ENCODE data around the gene VPS16.
"Not testable (repeated sequence)": the region's sequence is repeated elsewhere in the genome, so short reads cannot be mapped to it uniquely, and the experiment has no call there.

VPS16 gene

DNA sequence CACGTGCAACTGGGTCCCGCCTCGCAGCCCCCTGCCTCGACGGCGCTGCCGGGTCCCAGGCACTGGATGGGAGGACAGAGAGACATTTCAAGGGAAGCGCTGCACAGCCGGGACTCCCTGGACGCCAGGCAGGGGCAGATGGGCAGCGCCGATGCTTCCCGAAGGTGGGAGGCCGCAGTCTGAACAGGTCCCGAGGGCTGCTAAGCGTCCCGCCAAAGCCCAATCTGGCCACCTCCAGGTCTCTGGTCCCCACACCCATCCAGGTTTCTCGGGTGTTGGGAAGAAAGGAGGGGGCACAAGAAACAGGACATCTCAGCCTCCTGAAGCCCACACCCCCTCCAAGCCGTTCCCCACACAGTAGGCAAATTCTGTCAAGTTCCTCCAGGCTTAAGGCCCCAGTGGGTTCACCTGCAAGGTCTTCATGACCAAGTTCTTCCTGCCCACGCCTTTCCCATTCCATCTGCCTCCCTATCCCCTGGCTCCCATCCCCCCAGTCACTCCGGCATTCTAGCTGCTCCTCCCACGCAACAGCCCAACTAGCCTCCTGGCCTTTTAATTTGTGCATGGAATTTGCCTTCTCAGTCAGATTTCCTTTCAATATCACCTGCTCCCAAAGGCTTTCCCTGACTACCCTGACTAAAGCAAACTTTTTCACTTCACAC lies 34.7 kb upstream of the VPS16 start:
- TF ChIP-seq, protein P1, sequence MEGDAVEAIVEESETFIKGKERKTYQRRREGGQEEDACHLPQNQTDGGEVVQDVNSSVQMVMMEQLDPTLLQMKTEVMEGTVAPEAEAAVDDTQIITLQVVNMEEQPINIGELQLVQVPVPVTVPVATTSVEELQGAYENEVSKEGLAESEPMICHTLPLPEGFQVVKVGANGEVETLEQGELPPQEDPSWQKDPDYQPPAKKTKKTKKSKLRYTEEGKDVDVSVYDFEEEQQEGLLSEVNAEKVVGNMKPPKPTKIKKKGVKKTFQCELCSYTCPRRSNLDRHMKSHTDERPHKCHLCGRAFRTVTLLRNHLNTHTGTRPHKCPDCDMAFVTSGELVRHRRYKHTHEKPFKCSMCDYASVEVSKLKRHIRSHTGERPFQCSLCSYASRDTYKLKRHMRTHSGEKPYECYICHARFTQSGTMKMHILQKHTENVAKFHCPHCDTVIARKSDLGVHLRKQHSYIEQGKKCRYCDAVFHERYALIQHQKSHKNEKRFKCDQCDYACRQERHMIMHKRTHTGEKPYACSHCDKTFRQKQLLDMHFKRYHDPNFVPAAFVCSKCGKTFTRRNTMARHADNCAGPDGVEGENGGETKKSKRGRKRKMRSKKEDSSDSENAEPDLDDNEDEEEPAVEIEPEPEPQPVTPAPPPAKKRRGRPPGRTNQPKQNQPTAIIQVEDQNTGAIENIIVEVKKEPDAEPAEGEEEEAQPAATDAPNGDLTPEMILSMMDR (IDR thresholded peaks at IDR 0.05; ENCODE audit: insufficient read depth, low read length, poor library complexity, severe bottlenecking), result no peak
- no peak for TF ChIP-seq EZH2phosphoT487 (conservative IDR thresholded peaks at IDR 0.05; ENCODE audit: low read length)
- H2AFZ ChIP-seq (ENCODE audit: low read depth, low read length, severe bottlenecking), result no peak overlapping the region
- no peaks in the 10 kb centered on the region for H3F3A ChIP-seq (ENCODE audit: insufficient read depth)
- H3K4me3 ChIP-seq (ENCODE audit: insufficient read depth, low read length, poor library complexity, severe bottlenecking), result no peak overlapping the region
- H3K9ac ChIP-seq (ENCODE audit: low read length), result no peak overlapping the region
- no peaks in the 10 kb centered on the region for H3K9me2 ChIP-seq (replicated peaks; ENCODE audit: insufficient read depth, low read length)
- H3K27ac ChIP-seq (ENCODE audit: low read depth, low read length), result no peak overlapping the region
- no peaks in the 10 kb centered on the region for H3K9me3 ChIP-seq (ENCODE audit: insufficient read depth, low read length)
- H3K27me3 ChIP-seq (ENCODE audit: low read length), result no peaks in the 10 kb centered on the region
- H4K20me1 ChIP-seq (ENCODE audit: low read depth, low read length), result no peaks in the 10 kb centered on the region
- H3K36me3 ChIP-seq (ENCODE audit: low read length), result no peaks in the 10 kb centered on the region
- H3K79me2 ChIP-seq (ENCODE audit: insufficient read depth, low read length), result no peaks in the 10 kb centered on the region
- H3K4me2 ChIP-seq (ENCODE audit: low read depth, low read length, poor library complexity, severe bottlenecking), result no peak overlapping the region

DNA sequence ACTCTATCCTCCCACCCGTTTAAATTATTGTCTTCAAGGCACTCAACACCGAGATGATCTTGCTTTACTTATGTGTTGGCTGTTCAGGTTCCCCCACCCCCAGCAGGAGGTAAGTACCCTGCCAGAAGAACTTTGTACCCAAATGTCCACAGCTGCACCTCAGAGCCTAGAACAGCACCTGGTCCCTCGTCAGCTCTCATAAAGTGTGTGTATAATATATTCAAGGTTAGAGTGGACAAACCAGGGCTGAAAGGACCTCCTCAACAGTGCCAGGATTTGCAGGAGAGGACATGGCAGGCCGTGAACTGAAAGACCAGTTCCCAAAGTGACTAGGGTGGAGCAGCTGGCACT lies 34.2 kb upstream of the VPS16 start:
- Histone ChIP-seq H3K4me2 (ENCODE audit: low read depth, low read length, poor library complexity, severe bottlenecking) (no peak overlapping the region), H3F3A (ENCODE audit: insufficient read depth) (no peaks in the 10 kb centered on the region), H3K79me2 (ENCODE audit: insufficient read depth, low read length) (no peaks in the 10 kb centered on the region), H3K9me2 (replicated peaks; ENCODE audit: insufficient read depth, low read length) (no peaks in the 10 kb centered on the region), H3K9me3 (ENCODE audit: insufficient read depth, low read length) (no peaks in the 10 kb centered on the region), H3K36me3 (ENCODE audit: low read length) (no peaks in the 10 kb centered on the region), H2AFZ (ENCODE audit: low read depth, low read length, severe bottlenecking) (no peak overlapping the region), H4K20me1 (ENCODE audit: low read depth, low read length) (no peaks in the 10 kb centered on the region), H3K9ac (ENCODE audit: low read length) (no peak overlapping the region), H3K27ac (ENCODE audit: low read depth, low read length) (no peak overlapping the region), H3K4me3 (ENCODE audit: insufficient read depth, low read length, poor library complexity, severe bottlenecking) (no peak overlapping the region), H3K27me3 (ENCODE audit: low read length) (no peaks in the 10 kb centered on the region)
- TF ChIP-seq, protein P1 (IDR thresholded peaks at IDR 0.05; ENCODE audit: insufficient read depth, low read length, poor library complexity, severe bottlenecking), result no peak
- no peak for TF ChIP-seq EZH2phosphoT487 (conservative IDR thresholded peaks at IDR 0.05; ENCODE audit: low read length)

DNA sequence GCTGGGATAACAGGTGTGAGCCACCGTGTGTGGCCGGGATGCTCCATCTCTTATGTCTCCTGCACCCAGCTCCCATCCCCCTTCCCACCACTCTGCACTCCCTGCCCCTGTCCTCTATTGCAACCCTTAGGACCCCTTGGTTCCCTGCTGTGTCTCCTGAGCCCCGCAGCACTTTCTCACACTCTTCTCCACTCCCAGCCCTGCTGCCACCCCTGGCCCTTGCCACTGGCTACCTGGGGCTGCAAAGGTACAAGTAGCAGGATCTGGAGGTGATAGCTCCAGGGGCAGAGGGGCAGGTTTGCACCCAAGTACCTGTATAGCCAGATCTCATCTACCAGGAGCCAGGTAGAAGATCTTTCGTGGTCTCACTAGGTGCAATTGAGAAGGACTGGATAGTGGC lies 33.5 kb upstream of the VPS16 start:
- Histone ChIP-seq H2AFZ (ENCODE audit: low read depth, low read length, severe bottlenecking) (no peak overlapping the region), H3K4me2 (ENCODE audit: low read depth, low read length, poor library complexity, severe bottlenecking) (no peak overlapping the region), H4K20me1 (ENCODE audit: low read depth, low read length) (no peaks in the 10 kb centered on the region), H3K4me3 (ENCODE audit: insufficient read depth, low read length, poor library complexity, severe bottlenecking) (no peak overlapping the region), H3K27ac (ENCODE audit: low read depth, low read length) (no peak overlapping the region), H3K9me2 (replicated peaks; ENCODE audit: insufficient read depth, low read length) (no peaks in the 10 kb centered on the region), H3K27me3 (ENCODE audit: low read length) (no peaks in the 10 kb centered on the region), H3K9ac (ENCODE audit: low read length) (no peak overlapping the region), H3K9me3 (ENCODE audit: insufficient read depth, low read length) (no peaks in the 10 kb centered on the region), H3F3A (ENCODE audit: insufficient read depth) (no peaks in the 10 kb centered on the region), H3K79me2 (ENCODE audit: insufficient read depth, low read length) (no peaks in the 10 kb centered on the region), H3K36me3 (ENCODE audit: low read length) (no peaks in the 10 kb centered on the region)
- TF ChIP-seq, protein P1 (IDR thresholded peaks at IDR 0.05; ENCODE audit: insufficient read depth, low read length, poor library complexity, severe bottlenecking), result no peak
- no peak for TF ChIP-seq EZH2phosphoT487 (conservative IDR thresholded peaks at IDR 0.05; ENCODE audit: low read length)

DNA sequence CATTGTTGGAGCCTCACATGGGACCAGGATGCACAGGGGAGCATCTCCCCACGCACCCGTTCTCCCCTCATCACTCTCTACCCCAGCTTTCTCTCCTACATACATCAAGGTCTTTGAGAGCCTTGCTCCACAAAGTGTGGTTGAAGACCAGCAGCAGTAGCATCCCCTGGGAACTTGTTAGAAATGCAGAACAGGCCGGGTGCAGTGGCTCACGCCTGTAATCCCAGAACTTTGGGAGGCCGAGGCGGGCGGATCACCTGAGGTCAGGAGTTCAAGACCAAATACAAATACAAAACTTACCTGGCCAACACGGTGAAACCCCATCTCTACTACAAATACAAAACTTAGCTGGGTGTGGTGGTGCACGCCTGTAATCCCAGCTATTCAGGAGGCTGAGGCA lies 32.6 kb upstream of the VPS16 start:
- not testable (repeated sequence) for H3F3A ChIP-seq (ENCODE audit: insufficient read depth); H3K79me2 ChIP-seq (ENCODE audit: insufficient read depth, low read length); H2AFZ ChIP-seq (ENCODE audit: low read depth, low read length, severe bottlenecking); H3K9me2 ChIP-seq (replicated peaks; ENCODE audit: insufficient read depth, low read length); H3K9ac ChIP-seq (ENCODE audit: low read length); H3K4me3 ChIP-seq (ENCODE audit: insufficient read depth, low read length, poor library complexity, severe bottlenecking); H3K36me3 ChIP-seq (ENCODE audit: low read length); H4K20me1 ChIP-seq (ENCODE audit: low read depth, low read length); H3K4me2 ChIP-seq (ENCODE audit: low read depth, low read length, poor library complexity, severe bottlenecking); H3K9me3 ChIP-seq (ENCODE audit: insufficient read depth, low read length); H3K27me3 ChIP-seq (ENCODE audit: low read length); H3K27ac ChIP-seq (ENCODE audit: low read depth, low read length)

Data from SU-DHL-6 (cell line).